Esophagus muscularis mucosa (tissue), 4 donors: ENCODE data around the gene PRDM7.
"Not testable (repeated sequence)": the region's sequence is repeated elsewhere in the genome, so short reads cannot be mapped to it uniquely, and the experiment has no call there.

Experiments
- EP300 ChIP-seq: sonication (generic); formaldehyde crosslinking; IDR thresholded peaks from one replicate; pipeline ENCODE4 v1.6.1; 2017; ENCODE audit warnings: antibody characterized with exemption
- POLR2A ChIP-seq: fragments of 450-650 bp; IDR thresholded peaks from one replicate; pipeline ENCODE4 v1.6.1; 2017; ENCODE audit warnings: antibody characterized with exemption, moderate library complexity, mild to moderate bottlenecking, low read depth
- TF ChIP-seq, protein P1 (sequence below), 3 experiments: fragments of 200-600 bp in 2 of 3; fragments of 450-650 bp in 1 of 3; sonication (generic) in 2 of 3; IDR thresholded peaks; one replicate each; pipeline ENCODE4 v1.5.1; 2017 to 2019; ENCODE audit warnings: antibody characterized with exemption in 3 of 3, mild to moderate bottlenecking in 2 of 3, moderate library complexity in 1 of 3

GRCh38 chr16:90094791-90095190, 17.7 kb upstream of the PRDM7 start:
- TF ChIP-seq EP300, POLR2A: not testable (repeated sequence)
- TF ChIP-seq, protein P1, sequence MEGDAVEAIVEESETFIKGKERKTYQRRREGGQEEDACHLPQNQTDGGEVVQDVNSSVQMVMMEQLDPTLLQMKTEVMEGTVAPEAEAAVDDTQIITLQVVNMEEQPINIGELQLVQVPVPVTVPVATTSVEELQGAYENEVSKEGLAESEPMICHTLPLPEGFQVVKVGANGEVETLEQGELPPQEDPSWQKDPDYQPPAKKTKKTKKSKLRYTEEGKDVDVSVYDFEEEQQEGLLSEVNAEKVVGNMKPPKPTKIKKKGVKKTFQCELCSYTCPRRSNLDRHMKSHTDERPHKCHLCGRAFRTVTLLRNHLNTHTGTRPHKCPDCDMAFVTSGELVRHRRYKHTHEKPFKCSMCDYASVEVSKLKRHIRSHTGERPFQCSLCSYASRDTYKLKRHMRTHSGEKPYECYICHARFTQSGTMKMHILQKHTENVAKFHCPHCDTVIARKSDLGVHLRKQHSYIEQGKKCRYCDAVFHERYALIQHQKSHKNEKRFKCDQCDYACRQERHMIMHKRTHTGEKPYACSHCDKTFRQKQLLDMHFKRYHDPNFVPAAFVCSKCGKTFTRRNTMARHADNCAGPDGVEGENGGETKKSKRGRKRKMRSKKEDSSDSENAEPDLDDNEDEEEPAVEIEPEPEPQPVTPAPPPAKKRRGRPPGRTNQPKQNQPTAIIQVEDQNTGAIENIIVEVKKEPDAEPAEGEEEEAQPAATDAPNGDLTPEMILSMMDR (IDR thresholded peaks at IDR 0.05), result not testable (repeated sequence)
